HCT116 (cell line): ENCODE data around the gene TBC1D30. TPM values are rescaled to one million over a fixed set of nuclear protein-coding genes. Genes with fewer than 3 reads are reported as not detected.

ENCODE experiments used
- ATAC-seq: fragments of 200-7000 bp; cut with Tn5 transposase; 2 replicates; pipeline ENCODE4 v1.9.1; 2020; ENCODE audit warnings: mild to moderate bottlenecking, moderate library complexity
- BruUV-seq: library from RNA; stranded (reverse); fragments of 400-500 nt; replicated peaks from 2 replicates; lab custom pipeline; 2021; lab: Mats Ljungman, UMichigan
- CTCF ChIA-PET: fragments of 300-600 bp; sonication (Branson Sonifier 250); formaldehyde crosslinking; loops from one replicate; lab custom pipeline; 2021; ENCODE audit warnings: antibody characterized with exemption; lab: Charles Lee
- POLR2A ChIA-PET: fragments of 300-600, 350-600 bp; sonication (Branson Sonifier 250); formaldehyde crosslinking; loops from one replicate; lab custom pipeline; 2021; ENCODE audit warnings: antibody characterized with exemption; lab: Charles Lee
- RAD21 ChIA-PET, 2 experiments: fragments of 300-600 bp; sonication (Branson Sonifier 250); formaldehyde crosslinking; loops; one replicate each; lab custom pipeline; 2023; ENCODE audit warnings: low total read pairs in 2 of 2; ENCODE audit not compliant: uncharacterized antibody in 2 of 2, unreplicated experiment in 2 of 2, low non-redundant PET in 1 of 2; lab: Charles Lee
- DNase-seq: peaks from one replicate; pipeline ENCODE4 v3.0.0-alpha.2; 2010; ENCODE audit warnings: low read depth, low spot score
- H2AFZ ChIP-seq: fragments of 200-600 bp; shearing (Covaris generic), sonication (generic); 2 replicates; pipeline ENCODE4 v1.6.1; 2017; ENCODE audit warnings: low read depth, mixed run types, mixed read lengths, antibody characterized with exemption, low read length; ENCODE audit not compliant: poor library complexity, severe bottlenecking
- H3K27ac ChIP-seq: 2 replicates; pipeline ENCODE4 v1.5.1; 2012; ENCODE audit warnings: low read depth, low read length
- H3K27me3 ChIP-seq: fragments of 200-600 bp; sonication (generic); 2 replicates; pipeline ENCODE4 v1.6.1; 2016; ENCODE audit warnings: mixed run types, low read length, mixed read lengths; ENCODE audit not compliant: insufficient read depth
- H3K36me3 ChIP-seq, 2 experiments: fragments of 200-500 bp in 1 of 2; fragments of 200-600 bp in 1 of 2; sonication (Bioruptor generic) in 1 of 2; sonication (generic) in 1 of 2; 2 replicates each; pipeline versions ENCODE4 v1.5.1 to v1.6.1; 2014 to 2016; ENCODE audit warnings: low read length in 2 of 2, inconsistent platforms in 1 of 2, mixed read lengths in 1 of 2, mixed run types in 1 of 2; ENCODE audit not compliant: insufficient read depth in 2 of 2, control insufficient read depth in 1 of 2
- H3K4me1 ChIP-seq, 2 experiments: fragments of 200-600 bp in 1 of 2; sonication (generic) in 1 of 2; 2 replicates each; pipeline versions ENCODE4 v1.5.1 to v1.6.1; 2012 to 2017; ENCODE audit warnings: low read length in 2 of 2, inconsistent platforms in 1 of 2, mild to moderate bottlenecking in 1 of 2, mixed read lengths in 1 of 2, mixed run types in 1 of 2, moderate library complexity in 1 of 2; ENCODE audit not compliant: insufficient read depth in 2 of 2, control insufficient read depth in 1 of 2
- H3K4me2 ChIP-seq: fragments of 200-600 bp; sonication (generic); 2 replicates; pipeline ENCODE4 v1.6.1; 2017; ENCODE audit warnings: mixed run types, low read length, mixed read lengths
- H3K4me3 ChIP-seq, 2 experiments: fragments of 200-600 bp in 1 of 2; sonication (generic) in 1 of 2; replicated peaks in 1 of 2; 2 replicates each; pipeline ENCODE4 v1.5.1; 2011 to 2016; ENCODE audit warnings: low read length in 2 of 2, control low read depth in 1 of 2, low read depth in 1 of 2, mild to moderate bottlenecking in 1 of 2, mixed read lengths in 1 of 2, mixed run types in 1 of 2
- H3K79me2 ChIP-seq: fragments of 200-600 bp; sonication (generic); 2 replicates; pipeline ENCODE4 v1.6.1; 2017; ENCODE audit warnings: mild to moderate bottlenecking, mixed run types, low read length, moderate library complexity, mixed read lengths; ENCODE audit not compliant: insufficient read depth
- H3K9ac ChIP-seq: fragments of 200-600 bp; sonication (generic); 2 replicates; pipeline ENCODE4 v1.6.1; 2016; ENCODE audit warnings: low read length, mixed read lengths
- H3K9me2 ChIP-seq: fragments of 200-600 bp; sonication (generic), shearing (Covaris generic); 2 replicates; pipeline ENCODE4 v1.6.1; 2017; ENCODE audit warnings: mixed run types, mild to moderate bottlenecking, moderate library complexity; ENCODE audit not compliant: insufficient read depth
- H3K9me3 ChIP-seq, 2 experiments: fragments of 200-500 bp in 1 of 2; fragments of 200-600 bp in 1 of 2; sonication (Bioruptor generic) in 1 of 2; sonication (generic) in 1 of 2; 2 replicates each; pipeline ENCODE4 v1.6.1; 2014 to 2017; ENCODE audit warnings: low read length in 2 of 2, mixed read lengths in 2 of 2, inconsistent platforms in 1 of 2, low read depth in 1 of 2, mild to moderate bottlenecking in 1 of 2, mixed run types in 1 of 2, moderate library complexity in 1 of 2; ENCODE audit not compliant: control insufficient read depth in 1 of 2, insufficient read depth in 1 of 2
- H4K20me1 ChIP-seq: fragments of 200-600 bp; sonication (generic), shearing (Covaris generic); 2 replicates; pipeline ENCODE4 v1.6.1; 2017; ENCODE audit warnings: mixed run types, mild to moderate bottlenecking, moderate library complexity; ENCODE audit not compliant: insufficient read depth
- EZH2 ChIP-seq: fragments of 200-600 bp; sonication (generic); IDR thresholded peaks from 2 replicates; pipeline ENCODE4 v1.6.1; 2017; ENCODE audit warnings: antibody characterized with exemption, mixed run types
- FOSL1 ChIP-seq: IDR thresholded peaks from 2 replicates; pipeline ENCODE4 v1.6.1; 2012; ENCODE audit warnings: low read depth
- JUND ChIP-seq: IDR thresholded peaks from 2 replicates; pipeline ENCODE4 v1.6.1; 2012
- POLR2A ChIP-seq: IDR thresholded peaks from 2 replicates; pipeline ENCODE4 v1.7.0; 2011; ENCODE audit warnings: borderline replicate concordance; ENCODE audit not compliant: insufficient read depth, insufficient read length; ENCODE audit errors: extremely low read depth
- POLR2AphosphoS5 ChIP-seq: IDR thresholded peaks from 2 replicates; pipeline ENCODE4 v1.6.1; 2011; ENCODE audit warnings: mild to moderate bottlenecking, low read depth, low read length, moderate library complexity
- TCF7L2 ChIP-seq: IDR thresholded peaks from 2 replicates; pipeline ENCODE4 v1.7.0; 2011; ENCODE audit warnings: borderline replicate concordance, inconsistent platforms; ENCODE audit not compliant: insufficient read depth, insufficient read length; ENCODE audit errors: extremely low read depth
- ZBTB33 ChIP-seq: IDR thresholded peaks from 2 replicates; pipeline ENCODE4 v1.6.1; 2011; ENCODE audit warnings: mild to moderate bottlenecking, low read length, moderate library complexity; ENCODE audit not compliant: insufficient replicate concordance; ENCODE audit errors: extremely low read depth
- ZNF274 ChIP-seq: fragments of 200-500 bp; sonication (Bioruptor generic); IDR thresholded peaks from 2 replicates; pipeline ENCODE4 v1.6.1; 2014; ENCODE audit warnings: mild to moderate bottlenecking, low read depth, low read length, inconsistent platforms
- intact Hi-C: fragments of 100-400 bp; cut with micrococcal nuclease; formaldehyde crosslinking; loops from 2 replicates; pipeline ENCODE4 v1.10.0; 2022
- total RNA-seq: library from RNA; stranded (reverse); gene quantifications from one replicate; pipeline ENCODE4 v1.2.1, GENCODE V29; 2021; ENCODE audit not compliant: unreplicated experiment

TBC1D30 gene
- total RNA-seq, 1 experiment from 2014 or later, result 24.1 TPM

GRCh38 chr12:64808110-64808509, 16.3 kb upstream of the TBC1D30 start:
- peaks cover 44% of the 10 kb centered on the region for H3K79me2 ChIP-seq
- no peak overlapping the region for H3K27ac ChIP-seq
- H3K9me2 ChIP-seq, result no peaks in the 10 kb centered on the region
- no peak overlapping the region for H3K4me3 ChIP-seq
- DNase-seq (no peak), ATAC-seq (no peak)
- H3K9ac ChIP-seq, result no peak overlapping the region
- no peak overlapping the region for H2AFZ ChIP-seq
- TF ChIP-seq ZBTB33, result no peak
- TF ChIP-seq ZNF274, result no peak
- no peak for TF ChIP-seq POLR2AphosphoS5
- TF ChIP-seq EZH2, result no peak
- no peak for TF ChIP-seq TCF7L2
- TF ChIP-seq FOSL1, result no peak
- no peak for TF ChIP-seq JUND
- no peak for TF ChIP-seq POLR2A
- no TSS peak for BruUV-seq
- no peaks in the 10 kb centered on the region for H3K9me3 ChIP-seq
- H4K20me1 ChIP-seq, result peaks cover 7% of the 10 kb centered on the region; the same call in 1 of the 2 replicates
- POLR2A ChIA-PET, result no interaction called here
- RAD21 ChIA-PET, result no interaction called here
- H3K4me1 ChIP-seq, result peaks cover 0 to 25% of the 10 kb centered on the region in 2 experiments; a peak in 2 of 4 replicates
- no peaks in the 10 kb centered on the region for H3K27me3 ChIP-seq
- intact Hi-C loops, result no loop called here
- H3K36me3 ChIP-seq, result no peaks in the 10 kb centered on the region
- CTCF ChIA-PET, result interaction anchor here (1.0 kb wide), 1 partner anchor 12 kb away, joined by 5 read pairs; no protein-coding TSS in a partner anchor
- H3K4me2 ChIP-seq, result no peak overlapping the region
